Hepatic stellate cell (primary cell): ENCODE measurements around the gene FIP1L1.

Source experiments
- DNase-seq: peaks from one replicate; pipeline ENCODE4 v3.0.0; 2011; ENCODE audit warnings: low spot score

Gene FIP1L1

GRCh38 chr4:53476232-53477037 lies 99.0 kb downstream of the FIP1L1 start:
- DNase-seq, result peak; percentile 77

- no peak for DNase-seq
These were observed 99.7 kb downstream of the FIP1L1 start for GRCh38 chr4:53477038-53477565.

DNA sequence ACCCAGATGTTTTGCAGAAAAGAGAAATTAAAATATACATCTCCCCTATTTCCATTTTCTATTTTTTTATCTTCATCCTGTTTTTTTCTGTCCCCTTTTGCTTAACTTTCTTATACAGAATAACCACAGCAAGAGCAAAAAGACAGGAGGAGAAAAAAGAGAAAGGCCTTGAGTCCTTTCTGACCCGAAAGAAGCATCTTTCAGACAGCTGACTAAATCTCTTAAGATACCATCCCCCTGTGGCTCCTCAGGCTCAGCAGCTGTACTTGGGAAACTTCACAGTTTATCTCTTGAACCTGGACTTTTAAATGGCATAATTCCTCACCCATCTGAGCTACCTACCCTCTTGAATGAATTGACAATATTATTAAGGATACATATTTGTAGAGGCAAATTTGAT lies 100.2 kb downstream of the FIP1L1 start:
- no peak for DNase-seq

GRCh38 chr4:53478671-53479456 lies 101.4 kb downstream of the FIP1L1 start:
- peak; percentile 41 for DNase-seq

DNA sequence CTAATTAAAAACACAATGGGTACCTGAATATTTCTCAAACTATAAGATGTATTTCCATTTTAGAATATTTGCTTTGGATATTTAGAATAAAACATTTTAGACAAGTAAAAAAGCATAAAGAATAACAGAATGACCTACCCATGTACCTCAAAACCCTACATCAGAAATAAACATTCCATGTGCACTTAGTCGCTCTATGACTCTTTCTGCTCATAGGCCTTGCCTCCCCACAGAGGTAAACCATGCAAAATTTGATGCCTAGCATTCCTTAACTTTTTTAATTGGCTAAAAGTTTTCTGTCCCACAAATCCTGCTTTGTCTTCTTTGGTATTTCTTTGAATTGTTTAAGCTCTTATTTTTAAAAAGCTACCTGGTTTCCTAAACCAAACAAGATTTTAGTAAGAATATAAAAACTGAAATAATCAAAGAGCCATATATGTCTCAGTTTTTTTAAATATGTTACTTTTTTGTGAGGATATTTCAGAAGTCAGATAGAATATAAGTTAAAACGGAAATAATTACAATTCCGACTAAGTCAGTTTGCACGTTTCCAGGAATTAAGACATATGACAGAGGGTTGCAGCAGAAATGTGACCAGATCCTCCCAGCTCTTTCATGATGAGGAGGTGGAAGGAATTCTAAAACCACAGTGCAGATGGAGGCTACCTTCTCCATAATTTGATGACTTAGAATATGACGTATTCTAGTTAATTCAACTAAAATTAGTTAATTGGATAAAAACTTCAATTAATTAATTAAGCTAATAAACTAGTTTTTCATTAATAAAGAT lies 102.5 kb downstream of the FIP1L1 start:
- peak; percentile 28 for DNase-seq

- DNase-seq, result no peak
These were observed 103.5 kb downstream of the FIP1L1 start for GRCh38 chr4:53480909-53481308.

DNA sequence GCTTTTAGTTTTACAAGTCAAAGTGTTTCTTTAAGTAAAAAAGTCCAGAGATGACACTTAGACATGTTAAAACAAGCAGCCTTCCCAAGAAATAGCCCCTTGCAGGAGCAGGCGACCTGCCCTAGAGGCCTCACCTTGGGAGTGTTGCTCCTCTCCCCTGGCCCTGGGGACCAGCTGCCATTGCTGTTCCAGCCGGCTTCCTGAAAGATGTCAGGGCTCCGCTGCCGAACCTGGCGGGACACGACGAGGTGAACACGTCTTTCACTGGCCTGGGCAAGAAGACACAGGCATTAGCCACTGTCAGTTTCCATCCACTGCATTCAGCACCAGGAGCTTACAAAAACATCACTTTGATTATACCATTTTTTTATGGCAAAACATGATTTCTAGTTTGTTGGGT lies 104.1 kb downstream of the FIP1L1 start:
- no peak for DNase-seq

- DNase-seq, result no peak
These were observed 105.8 kb downstream of the FIP1L1 start for GRCh38 chr4:53483250-53483649.

DNA sequence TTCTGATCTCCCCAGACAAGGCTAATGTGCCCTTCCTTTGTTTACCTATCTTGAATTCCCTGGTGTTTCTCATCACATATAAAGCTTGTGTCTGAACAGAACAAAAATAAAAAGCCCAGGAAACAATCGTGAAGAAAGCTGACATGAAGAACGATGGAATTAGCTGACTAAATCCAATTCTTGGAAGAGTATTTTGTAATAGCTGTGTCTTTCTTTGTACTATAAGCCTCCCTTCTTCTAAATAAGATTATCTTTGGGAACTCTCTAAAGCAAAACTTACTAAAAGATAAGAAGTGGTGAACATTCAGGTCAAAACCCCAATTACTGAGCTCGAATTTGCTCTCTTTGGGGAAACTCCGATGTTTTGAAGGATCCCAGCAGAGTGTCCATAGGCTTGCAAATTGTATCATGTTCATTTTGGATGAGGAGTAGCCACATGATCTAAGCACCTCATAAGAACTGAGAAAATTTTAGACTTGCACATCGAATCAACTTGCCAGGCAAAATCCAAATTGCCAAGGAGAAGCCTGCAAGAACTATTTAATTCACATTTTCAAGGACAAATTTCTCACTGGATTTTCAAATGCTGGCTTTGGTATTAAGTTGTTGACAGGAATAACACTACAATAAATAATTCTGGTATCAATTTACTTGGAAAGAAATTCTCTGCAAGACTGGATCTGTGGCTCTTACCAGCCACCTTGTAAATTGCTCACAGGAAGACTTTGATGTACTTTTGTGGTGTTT lies 107.6 kb downstream of the FIP1L1 start:
- DNase-seq, result no peak

GRCh38 chr4:53485658-53486040 lies 108.2 kb downstream of the FIP1L1 start:
- no peak for DNase-seq

DNA sequence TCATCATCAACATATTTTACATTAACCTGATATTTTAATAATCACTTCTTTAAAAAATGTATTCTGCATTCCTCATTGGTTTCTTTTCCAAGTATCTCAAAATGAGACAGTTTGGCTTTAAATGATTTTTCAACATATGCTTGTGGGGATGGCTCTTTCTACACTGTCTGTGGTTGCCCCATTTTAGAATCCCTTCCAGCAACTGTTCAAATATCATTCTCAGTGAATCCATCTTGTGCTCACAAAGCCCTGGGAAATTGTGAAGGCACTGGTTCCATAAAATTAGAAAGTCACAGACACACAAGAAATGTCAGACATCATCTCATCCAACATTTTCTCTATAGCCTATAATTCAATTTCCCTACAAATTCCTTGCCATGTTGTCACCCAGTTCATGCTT lies 110.3 kb downstream of the FIP1L1 start:
- no peak for DNase-seq

GRCh38 chr4:53489279-53489889 lies 111.9 kb downstream of the FIP1L1 start:
- DNase-seq, result peak; percentile 35

DNA sequence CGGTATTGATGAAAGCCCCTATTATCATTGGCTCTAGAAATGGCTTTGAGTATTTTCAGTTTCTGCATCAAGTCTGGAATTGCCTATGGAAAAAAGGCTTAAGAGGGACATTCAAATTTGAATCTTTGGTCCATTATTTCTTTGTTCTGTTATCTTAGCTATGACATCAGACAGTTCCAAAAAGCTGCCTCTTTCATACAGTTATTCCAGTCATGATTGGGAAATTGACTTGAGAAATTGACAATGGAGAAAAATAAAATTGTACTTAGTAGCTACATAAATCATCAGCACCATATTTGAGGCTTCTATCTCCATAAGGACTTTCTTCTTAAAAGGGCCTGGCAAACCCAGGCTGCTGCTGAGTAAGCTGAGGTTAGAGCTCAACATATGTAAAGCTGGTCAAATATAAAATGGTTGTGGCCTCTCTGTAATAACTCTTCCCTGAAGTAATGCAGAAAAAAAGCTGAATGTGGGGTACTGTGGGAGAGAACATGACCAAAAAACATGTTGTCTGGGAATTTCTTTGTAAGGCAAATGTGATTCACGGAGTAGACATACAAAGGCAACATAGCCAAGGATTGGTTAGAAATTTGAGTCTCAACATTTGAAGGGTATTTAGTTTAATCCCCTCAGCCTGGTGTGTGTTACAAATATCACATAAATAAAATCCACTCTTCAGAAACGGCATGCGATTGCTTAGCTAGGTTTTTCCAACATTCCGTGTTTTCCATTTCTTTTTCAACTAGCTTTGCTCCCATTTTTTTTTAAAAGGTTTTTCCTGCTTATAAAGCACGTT lies 112.9 kb downstream of the FIP1L1 start:
- DNase-seq, result no peak

DNA sequence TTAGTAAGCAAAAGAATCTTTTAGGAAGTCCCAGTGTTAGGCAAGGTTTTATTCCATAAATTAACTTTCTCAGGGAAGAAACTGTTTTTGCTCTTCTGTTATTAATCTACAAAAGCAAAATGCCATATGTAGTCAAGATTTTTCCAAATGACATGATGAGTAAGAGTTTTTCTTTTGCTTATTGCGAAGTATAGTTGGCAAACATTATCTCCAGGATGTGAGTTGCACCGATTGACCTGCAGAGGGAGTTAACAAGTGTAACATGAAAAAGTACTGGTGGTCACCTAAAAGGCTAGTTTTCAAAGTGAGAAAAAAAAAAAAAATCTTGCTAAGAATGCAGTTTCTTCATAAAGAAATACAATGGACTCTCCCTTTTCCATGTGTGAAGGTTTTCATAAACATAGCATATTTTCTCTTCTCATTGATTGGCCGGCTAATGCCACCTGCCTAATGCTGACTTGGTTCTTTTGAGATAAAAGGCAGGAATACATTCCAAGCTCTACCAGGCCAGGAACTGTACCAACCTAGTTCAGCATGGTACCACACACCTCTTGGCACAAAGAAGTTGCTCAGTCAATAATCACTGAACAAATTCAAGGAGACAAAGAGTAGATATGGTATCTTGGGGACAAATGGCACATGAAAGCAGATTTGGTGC lies 113.7 kb downstream of the FIP1L1 start:
- DNase-seq, result peak; percentile 52

- no peak for DNase-seq
These were observed 117.4 kb downstream of the FIP1L1 start for GRCh38 chr4:53494851-53495250.

GRCh38 chr4:53497487-53498244 lies 120.2 kb downstream of the FIP1L1 start:
- no peak for DNase-seq

DNA sequence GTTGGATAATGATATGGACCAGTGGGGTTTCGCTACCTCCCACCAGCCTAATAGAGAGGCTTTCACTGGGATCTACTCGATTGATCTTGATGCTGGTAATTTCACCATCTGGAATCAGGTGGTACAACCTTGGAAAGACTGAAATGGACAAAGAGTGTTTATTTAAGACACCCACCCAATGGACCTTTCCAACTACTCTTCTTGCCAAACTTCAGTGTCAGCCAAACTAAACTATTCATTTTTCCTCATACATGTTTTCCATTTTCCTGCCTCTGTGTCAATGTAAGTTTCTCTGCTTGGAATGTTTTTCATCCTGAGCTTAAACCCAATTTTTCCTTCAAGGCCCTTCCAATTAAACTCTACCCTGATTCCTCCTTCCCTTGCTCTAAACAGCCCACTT lies 121.3 kb downstream of the FIP1L1 start:
- no peak for DNase-seq

- no peak for DNase-seq
These were observed 122.3 kb downstream of the FIP1L1 start for GRCh38 chr4:53499791-53500190.

- no peak for DNase-seq
These were observed 123.1 kb downstream of the FIP1L1 start for GRCh38 chr4:53500546-53500945.
